H54 (cell line): ENCODE data around the gene SSNA1.

Experiments
- DNase-seq: peaks from one replicate; pipeline ENCODE4 v3.0.0; 2011; ENCODE audit warnings: low spot score, mixed read lengths; ENCODE audit not compliant: insufficient read length
- FAIRE-seq: peaks from 3 replicates; lab custom pipeline; 2011; peaks lifted over from hg19 to GRCh38; lab: Jason Lieb, UNC
- POLR2A ChIP-seq: IDR thresholded peaks from 2 replicates; pipeline ENCODE4 v1.6.1; 2011; ENCODE audit warnings: low read depth, mild to moderate bottlenecking, low read length

The SSNA1 gene

GRCh38 chr9:137168904-137169856, 19.3 kb upstream of the SSNA1 start:
- TF ChIP-seq POLR2A: 0 out of 2 replicates have a peak, but pooled peaks have one; percentile 21
- FAIRE-seq (no peak), DNase-seq (no peak)

GRCh38 chr9:137169896-137170358, 18.5 kb upstream of the SSNA1 start, which contains the start of gene LRRC26:
LRRC26 (minus strand) TSS chr9:137170051; CDS start chr9:137169943, 108 bp downstream.
- FAIRE-seq: no peak
- no peak for TF ChIP-seq POLR2A
- DNase-seq: no peak

GRCh38 chr9:137170486-137171148, 17.9 kb upstream of the SSNA1 start:
- FAIRE-seq (no peak), DNase-seq (no peak)
- TF ChIP-seq POLR2A: no peak

- FAIRE-seq (no peak), DNase-seq (peak; percentile 47)
- no peak for TF ChIP-seq POLR2A
Observed at GRCh38 chr9:137171149-137171900, 17.2 kb upstream of the SSNA1 start.

- DNase-seq: peak; percentile 65
- FAIRE-seq: no peak
- TF ChIP-seq POLR2A: no peak
Observed at GRCh38 chr9:137172901-137173795, 15.3 kb upstream of the SSNA1 start.

- DNase-seq (no peak), FAIRE-seq (no peak)
- TF ChIP-seq POLR2A: no peak
Observed at GRCh38 chr9:137173796-137174664, 14.4 kb upstream of the SSNA1 start.

GRCh38 chr9:137174722-137175293, 13.7 kb upstream of the SSNA1 start:
- no peak for DNase-seq
- TF ChIP-seq POLR2A: no peak
- no peak for FAIRE-seq

GRCh38 chr9:137175345-137175961, 13.0 kb upstream of the SSNA1 start:
- FAIRE-seq (no peak), DNase-seq (no peak)

GRCh38 chr9:137176302-137177182, 11.9 kb upstream of the SSNA1 start:
- no peak for DNase-seq
- no peak for TF ChIP-seq POLR2A
- FAIRE-seq: no peak

More at GRCh38 chr9:137175345-137175961, 13.0 kb upstream of the SSNA1 start:
- no peak for TF ChIP-seq POLR2A

- TF ChIP-seq POLR2A: no peak
- FAIRE-seq (no peak), DNase-seq (peak; percentile 69)
Observed at GRCh38 chr9:137178201-137178938, 10.1 kb upstream of the SSNA1 start.
